Uterus (tissue), 2 donors: ENCODE data around the gene RFX3.

Source experiments
- POLR2A ChIP-seq, 2 donors: fragments of 450-650 bp; IDR thresholded peaks; one replicate each; pipeline ENCODE4 v1.6.1; 2016; ENCODE audit warnings: antibody characterized with exemption in 2 of 2, mild to moderate bottlenecking in 1 of 2, moderate library complexity in 1 of 2
- TF ChIP-seq, protein P1 (sequence below), 4 experiments: fragments of 200-600 bp in 2 of 4; fragments of 450-650 bp in 2 of 4; sonication (generic) in 2 of 4; IDR thresholded peaks; one replicate each; pipeline ENCODE4 v1.5.1; 2016 to 2019; ENCODE audit warnings: antibody characterized with exemption in 4 of 4, mild to moderate bottlenecking in 2 of 4, moderate library complexity in 1 of 4

DNA sequence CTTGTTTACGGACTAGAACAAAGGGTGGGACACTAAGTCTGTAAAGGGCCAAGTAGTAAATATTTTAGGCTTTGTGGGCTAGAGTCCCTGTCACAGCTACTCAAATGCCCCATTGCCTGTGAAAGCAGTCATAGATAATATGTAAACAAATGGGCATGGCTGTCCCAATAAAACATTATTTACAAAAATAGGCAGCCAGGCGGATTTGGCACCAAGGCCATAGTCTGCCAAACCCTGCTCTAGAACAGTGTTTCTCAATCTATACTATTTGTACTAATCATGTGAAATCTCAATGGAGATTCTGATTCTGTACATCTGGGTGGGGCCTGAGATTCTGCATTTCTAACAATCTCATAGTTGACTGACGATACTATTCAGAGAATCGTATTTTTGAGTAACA lies 92.0 kb downstream of the RFX3 start:
- TF ChIP-seq, protein P1, sequence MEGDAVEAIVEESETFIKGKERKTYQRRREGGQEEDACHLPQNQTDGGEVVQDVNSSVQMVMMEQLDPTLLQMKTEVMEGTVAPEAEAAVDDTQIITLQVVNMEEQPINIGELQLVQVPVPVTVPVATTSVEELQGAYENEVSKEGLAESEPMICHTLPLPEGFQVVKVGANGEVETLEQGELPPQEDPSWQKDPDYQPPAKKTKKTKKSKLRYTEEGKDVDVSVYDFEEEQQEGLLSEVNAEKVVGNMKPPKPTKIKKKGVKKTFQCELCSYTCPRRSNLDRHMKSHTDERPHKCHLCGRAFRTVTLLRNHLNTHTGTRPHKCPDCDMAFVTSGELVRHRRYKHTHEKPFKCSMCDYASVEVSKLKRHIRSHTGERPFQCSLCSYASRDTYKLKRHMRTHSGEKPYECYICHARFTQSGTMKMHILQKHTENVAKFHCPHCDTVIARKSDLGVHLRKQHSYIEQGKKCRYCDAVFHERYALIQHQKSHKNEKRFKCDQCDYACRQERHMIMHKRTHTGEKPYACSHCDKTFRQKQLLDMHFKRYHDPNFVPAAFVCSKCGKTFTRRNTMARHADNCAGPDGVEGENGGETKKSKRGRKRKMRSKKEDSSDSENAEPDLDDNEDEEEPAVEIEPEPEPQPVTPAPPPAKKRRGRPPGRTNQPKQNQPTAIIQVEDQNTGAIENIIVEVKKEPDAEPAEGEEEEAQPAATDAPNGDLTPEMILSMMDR (IDR thresholded peaks at IDR 0.05) = no peak
- no peak for TF ChIP-seq POLR2A (IDR thresholded peaks at IDR 0.05)
